Loucy (cell line): Measurements from ENCODE around the gene ZNF418.

Experiments used
- CTCF ChIP-seq: fragments of 200-600 bp; sonication (generic); conservative IDR thresholded peaks from 2 replicates; pipeline ENCODE4 v1.5.1; 2014; ENCODE audit warnings: mild to moderate bottlenecking, antibody characterized with exemption, low read length
- EZH2phosphoT487 ChIP-seq: fragments of 200-600 bp; IDR thresholded peaks from 2 replicates; pipeline ENCODE4 v1.6.1; 2018; ENCODE audit warnings: antibody characterized with exemption, mild to moderate bottlenecking, moderate library complexity, borderline replicate concordance

GRCh38 chr19:57954996-57955395, 19.8 kb upstream of the ZNF418 start:
- no peak for TF ChIP-seq CTCF
- no peak for TF ChIP-seq EZH2phosphoT487
